NCI-H2171 treated with DMSO at 0.1 percent for 48 hours (cell line): ENCODE measurements around the gene SPG11.

Experiments used
- DNase-seq: peaks from one replicate; lab custom pipeline; 2025; lab: John Stamatoyannopoulos, UW

The SPG11 gene

DNA sequence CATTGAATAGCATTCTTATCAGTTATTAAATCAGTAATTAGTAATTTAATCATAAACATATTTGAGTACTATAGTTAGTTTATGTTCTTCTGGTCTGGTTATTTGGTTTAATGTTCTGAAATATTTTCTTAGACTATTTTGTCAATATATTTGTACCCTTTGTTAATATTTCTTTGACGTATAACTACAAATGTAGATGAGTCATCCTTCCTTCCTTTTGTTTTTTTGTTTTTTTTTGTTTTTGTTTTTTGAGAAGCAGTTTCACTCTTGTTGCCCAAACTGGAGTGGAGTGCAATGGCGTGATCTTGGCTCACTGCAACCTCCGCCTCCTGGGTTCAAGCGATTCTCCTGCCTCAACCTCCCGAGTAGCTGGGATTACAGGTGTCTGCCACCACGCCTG, 143.9 kb downstream of the SPG11 start:
- no peak for DNase-seq

DNA sequence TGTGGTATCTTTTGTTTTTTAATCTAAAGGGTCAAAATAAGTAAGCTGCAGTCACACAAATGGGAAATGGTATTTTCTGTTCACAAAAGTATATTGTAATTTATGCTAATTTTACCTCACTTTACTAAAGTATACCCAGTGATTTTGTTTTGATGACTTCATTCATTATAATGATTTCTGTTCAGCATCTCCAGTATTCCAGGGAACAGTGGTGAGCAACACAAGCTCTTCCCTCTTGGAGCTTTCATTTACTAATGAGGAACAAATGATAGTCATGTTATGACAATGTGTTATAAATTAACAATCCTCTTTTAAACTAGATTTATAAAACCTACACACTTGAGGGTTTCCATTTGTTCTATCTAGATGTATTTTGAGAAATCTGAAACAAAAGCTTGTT, 147.0 kb downstream of the SPG11 start:
- DNase-seq = no peak
